HG03469 (cell line): ENCODE results near the gene PIK3CB.
"Not testable (repeated sequence)": the region's sequence is repeated elsewhere in the genome, so short reads cannot be mapped to it uniquely, and the experiment has no call there.

Experiments used
- ATAC-seq: cut with Tn5 transposase; IDR thresholded peaks from one replicate; pipeline ENCODE4 v1.9.1; 2021; ENCODE audit warnings: mild to moderate bottlenecking, moderate library complexity, moderate number of reproducible peaks; ENCODE audit not compliant: unreplicated experiment

The PIK3CB gene

DNA sequence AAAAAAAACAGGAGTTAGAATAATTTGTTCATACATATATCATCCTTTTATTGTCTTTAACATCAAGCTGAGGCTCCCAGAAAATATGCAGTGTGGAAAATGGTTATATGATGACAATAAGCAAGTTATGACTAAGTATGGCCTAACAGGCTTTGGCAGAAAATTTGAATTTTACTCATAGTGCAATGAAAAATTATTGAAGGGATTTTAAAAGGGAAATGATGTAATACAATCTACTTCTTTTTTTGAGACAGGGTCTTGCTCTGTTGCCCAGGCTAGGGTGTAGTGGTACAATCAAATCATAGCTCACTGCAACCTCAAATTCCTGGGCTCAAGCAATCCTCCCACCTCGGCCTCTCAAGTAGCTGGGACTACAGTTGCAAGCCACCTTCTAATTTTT, 147.5 kb downstream of the PIK3CB start:
- ATAC-seq, result no peak

DNA sequence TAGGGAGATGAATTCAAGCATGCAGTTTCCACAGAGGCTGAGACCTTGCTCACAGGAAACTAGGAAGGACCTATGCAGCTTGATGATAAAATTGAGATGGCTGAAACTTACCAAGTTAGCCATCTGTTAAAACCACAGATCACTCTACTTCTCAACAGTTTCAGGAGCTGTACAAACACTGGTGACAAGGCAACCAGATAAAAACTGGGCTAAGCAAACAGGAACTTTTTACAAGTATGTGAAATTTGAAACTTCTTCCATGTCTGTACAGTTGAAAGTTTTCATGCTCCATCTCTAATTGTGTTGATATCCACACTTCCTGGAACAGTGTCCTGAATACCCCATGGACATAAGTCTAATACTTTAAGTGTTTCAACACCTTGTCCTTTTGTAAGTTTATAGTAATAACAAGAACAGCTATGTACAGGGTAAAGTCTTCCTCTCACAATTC, 147.9 kb downstream of the PIK3CB start:
- ATAC-seq, result peak; percentile 97

- ATAC-seq, result no peak
Observed at GRCh38 chr3:138684396-138684795, 150.3 kb downstream of the PIK3CB start.

GRCh38 chr3:138682648-138683047, 152.1 kb downstream of the PIK3CB start:
- no peak for ATAC-seq

- ATAC-seq, result no peak
Observed at GRCh38 chr3:138681463-138682220, 153.1 kb downstream of the PIK3CB start.

DNA sequence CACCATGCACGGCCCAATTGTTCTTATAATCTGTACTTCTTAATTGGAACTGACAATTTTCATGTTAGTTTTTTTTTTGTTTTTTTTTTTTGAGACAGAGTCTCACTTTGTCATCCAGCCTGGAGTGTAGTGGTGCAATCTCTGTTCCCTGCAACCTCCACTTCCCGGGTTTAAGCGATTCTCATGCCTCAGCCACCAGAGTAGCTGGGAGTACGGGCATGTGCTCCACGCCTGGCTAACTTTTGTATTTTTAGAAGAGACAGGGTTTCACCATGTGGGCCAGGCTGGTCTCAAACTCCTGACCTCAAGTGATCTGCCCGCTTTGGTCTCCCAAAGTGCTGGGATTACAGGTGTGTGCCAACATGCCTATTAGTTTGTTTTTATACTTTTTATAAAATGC, 153.8 kb downstream of the PIK3CB start:
- not testable (repeated sequence) for ATAC-seq

DNA sequence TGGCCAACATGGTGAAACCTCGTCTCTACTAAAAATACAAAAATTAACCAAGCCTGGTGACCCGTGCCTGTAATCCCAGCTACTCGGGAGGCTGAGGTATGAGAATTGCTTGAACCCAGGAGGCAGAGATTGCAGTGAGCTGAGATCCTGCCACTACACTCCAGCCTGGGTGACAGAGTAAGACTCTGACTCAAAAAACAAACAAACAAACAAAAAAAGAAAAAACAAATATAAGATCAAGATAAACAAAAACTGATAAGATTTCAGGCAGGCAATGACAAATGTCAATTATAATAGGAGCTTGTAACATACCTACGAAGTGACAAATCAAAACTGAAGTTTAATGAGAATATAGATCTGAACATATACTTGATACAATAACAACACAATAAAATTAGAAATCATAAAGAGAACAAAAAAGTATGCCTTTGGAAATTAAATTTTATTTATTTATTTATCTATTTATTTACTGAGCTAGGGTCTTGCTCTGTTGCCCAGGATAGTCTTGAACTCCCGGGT, 155.8 kb downstream of the PIK3CB start:
- ATAC-seq, result no peak

DNA sequence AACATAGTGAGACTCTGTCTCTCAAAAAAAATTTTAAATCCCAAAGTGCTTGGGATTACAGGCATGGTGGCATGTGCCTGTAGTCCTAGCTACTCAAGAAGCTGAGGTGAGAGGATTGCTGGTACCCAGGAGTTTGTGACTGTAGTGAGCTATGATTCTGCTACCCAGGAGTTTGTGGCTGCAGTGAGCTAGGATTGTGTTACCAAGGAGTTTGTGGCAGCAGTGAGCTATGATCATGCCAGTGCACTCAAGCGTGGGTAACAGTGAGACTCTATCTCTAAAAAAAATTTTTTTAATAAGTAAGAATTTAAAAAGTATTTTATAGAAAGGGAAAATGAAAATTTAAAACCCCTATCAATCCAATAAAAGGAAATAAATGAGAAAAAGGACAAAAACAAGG, 156.6 kb downstream of the PIK3CB start:
- ATAC-seq, result no peak

- ATAC-seq, result no peak
Observed at GRCh38 chr3:138675393-138675792, 159.3 kb downstream of the PIK3CB start.

GRCh38 chr3:138673641-138674530, 160.8 kb downstream of the PIK3CB start:
- no peak for ATAC-seq

GRCh38 chr3:138670407-138670806, 164.3 kb downstream of the PIK3CB start:
- no peak for ATAC-seq

GRCh38 chr3:138668107-138668506, 166.6 kb downstream of the PIK3CB start:
- ATAC-seq, result no peak

GRCh38 chr3:138657508-138657907, 177.2 kb downstream of the PIK3CB start:
- ATAC-seq, result no peak

DNA sequence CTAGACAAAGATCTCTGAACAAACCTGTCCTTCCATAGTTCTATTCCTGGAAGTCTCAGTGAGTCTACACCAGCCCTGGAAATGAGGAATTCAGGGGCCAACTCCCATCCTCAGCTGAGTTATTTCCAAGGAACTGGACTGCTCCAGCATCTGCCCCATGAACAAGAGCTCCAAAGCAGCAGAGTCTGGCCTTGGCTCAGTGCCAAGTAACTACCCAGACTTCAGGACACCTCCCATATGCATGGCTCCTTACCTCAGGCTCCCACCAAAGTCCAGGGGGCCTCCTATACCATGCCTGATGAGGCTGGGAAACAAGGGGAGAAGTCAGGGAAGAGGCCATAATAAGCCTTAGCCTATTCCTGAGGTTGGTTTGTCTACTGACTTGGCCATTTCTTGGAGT, 181.2 kb downstream of the PIK3CB start:
- ATAC-seq, result no peak

GRCh38 chr3:138649134-138649533, 185.6 kb downstream of the PIK3CB start:
- no peak for ATAC-seq

DNA sequence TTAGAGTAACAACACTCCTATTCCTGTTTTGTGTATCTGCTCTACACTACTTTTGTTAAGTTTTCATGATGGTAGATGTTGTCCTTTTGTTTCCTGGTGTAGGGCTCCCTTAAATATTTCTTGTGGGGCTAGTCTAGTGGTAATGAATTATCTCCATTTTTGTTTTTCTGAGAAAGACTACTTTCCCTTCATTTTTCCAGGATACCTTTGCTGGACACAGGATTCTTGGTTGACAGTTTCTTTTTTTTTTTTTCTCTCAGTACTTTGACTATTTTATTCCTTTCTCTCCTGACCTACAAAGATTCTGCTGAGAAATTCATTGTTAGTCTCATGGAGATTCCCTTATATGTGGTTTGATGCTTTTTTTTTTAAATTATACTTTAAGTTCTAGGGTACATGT, 188.2 kb downstream of the PIK3CB start:
- ATAC-seq, result no peak

DNA sequence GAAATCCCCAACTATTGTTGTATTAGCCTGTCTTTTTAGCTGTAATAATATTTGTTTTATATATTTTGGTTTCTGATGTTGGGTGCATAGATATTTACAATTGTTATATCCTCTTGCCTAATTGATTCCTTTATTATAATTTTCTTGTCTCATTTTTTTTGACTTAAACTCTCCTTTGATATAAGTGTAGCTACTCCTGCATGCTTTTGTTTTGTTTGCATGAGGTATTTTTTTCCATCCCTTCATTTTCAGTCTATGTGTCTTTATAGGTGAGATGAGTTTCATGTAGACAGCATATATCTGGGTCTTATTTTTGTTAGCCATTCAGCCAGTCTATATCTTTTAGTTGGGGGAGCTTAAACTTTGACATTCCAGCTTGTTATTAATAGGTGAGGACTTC, 188.7 kb downstream of the PIK3CB start:
- no peak for ATAC-seq

GRCh38 chr3:138642927-138643253, 191.8 kb downstream of the PIK3CB start:
- ATAC-seq, result no peak

DNA sequence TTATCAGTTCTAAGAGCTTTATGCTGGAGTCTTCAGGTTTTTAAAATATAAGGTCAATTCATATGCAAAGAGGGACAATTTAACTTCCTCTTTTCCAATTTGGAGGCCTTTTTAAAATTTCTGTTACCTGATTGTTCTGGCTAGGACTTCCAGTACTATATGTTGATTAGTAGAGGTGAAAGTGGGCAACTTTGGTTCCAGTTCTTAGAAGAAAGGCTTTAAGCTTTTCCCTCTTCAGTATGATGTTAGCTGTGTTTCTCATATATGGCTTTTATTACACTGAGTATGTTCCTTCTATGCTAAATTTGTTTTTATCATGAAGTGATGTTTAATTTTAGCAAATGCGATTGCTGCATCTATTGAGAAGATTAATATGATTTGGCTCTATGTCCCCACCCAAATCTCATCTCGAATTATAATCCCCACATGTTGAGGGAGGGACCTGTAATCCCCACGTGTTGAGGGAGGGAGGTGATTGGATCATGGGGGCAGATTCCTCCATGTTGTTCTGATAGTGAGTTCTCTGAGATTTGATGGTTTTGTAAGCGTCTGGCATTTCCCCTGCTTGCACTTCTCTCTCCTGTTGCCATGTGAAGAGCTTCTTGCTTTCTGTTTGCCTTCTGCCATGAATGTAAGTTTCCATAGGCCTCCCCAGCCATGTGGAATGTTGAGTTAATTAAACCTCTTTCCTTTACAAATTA, 192.4 kb downstream of the PIK3CB start:
- no peak for ATAC-seq

DNA sequence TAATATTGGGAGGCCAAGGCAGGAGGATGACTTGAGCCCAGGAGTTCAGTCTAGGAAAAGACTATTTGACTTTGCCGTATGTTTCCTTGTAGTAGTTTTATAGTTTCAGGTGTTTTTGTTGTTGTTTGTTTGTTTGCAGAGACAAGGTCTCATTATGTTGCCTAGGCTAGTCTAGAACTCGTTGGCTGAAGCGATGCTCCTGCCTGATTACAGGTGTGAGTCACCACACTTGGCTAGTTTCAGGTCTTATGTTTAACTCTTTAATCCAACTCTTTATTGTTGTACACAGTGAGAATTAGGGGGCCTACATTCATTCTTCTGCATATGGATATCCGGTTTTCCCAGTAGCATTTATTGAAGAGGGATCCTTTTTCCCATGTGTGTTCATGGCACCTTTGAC, 194.2 kb downstream of the PIK3CB start:
- ATAC-seq, result no peak

DNA sequence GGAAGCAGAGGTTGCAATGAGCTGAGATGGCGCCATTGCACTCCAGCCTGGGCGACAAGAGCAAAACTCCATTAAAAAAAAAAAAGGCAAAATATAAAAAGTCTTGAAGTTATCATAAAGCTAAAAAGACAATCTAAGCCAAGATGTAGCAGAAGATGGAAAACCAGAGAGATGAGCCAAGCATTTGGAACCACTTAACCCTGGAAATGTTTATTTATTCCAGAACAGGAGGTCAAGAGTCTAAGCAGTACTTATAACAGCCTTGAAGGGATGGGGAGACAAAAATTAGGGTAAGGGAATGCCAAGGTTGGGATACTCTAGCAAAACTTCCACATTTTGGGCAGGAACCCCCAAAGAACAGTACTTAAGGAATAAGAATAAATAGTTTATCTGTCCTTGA, 196.1 kb downstream of the PIK3CB start:
- no peak for ATAC-seq
